Activated naive CD4-positive, alpha-beta T cell treated with anti-CD3 and anti-CD28 coated beads for 36 hours (primary cell): Measurements from ENCODE around the gene ELF4. TPM values are rescaled to one million over a fixed set of nuclear protein-coding genes. Genes with fewer than 3 reads are reported as not detected.

Source experiments
- CTCF ChIA-PET: fragments of 350-600 bp; sonication (Branson Sonifier 250); formaldehyde crosslinking; loops from one replicate; lab custom pipeline; 2021; ENCODE audit warnings: antibody characterized with exemption; lab: Charles Lee
- DNase-seq: peaks from one replicate; pipeline ENCODE4 v3.0.0-alpha.2; 2020
- H3K27ac Mint-ChIP-seq: one replicate; pipeline ENCODE4 v1.8.0; 2021; ENCODE audit warnings: mild to moderate bottlenecking, mixed read lengths
- H3K27me3 Mint-ChIP-seq: one replicate; pipeline ENCODE4 v1.8.0; 2021; ENCODE audit warnings: low read depth, mixed read lengths
- H3K36me3 Mint-ChIP-seq: one replicate; pipeline ENCODE4 v1.8.0; 2021; ENCODE audit warnings: low read depth, mixed read lengths
- H3K4me1 Mint-ChIP-seq: one replicate; pipeline ENCODE4 v1.8.0; 2021; ENCODE audit warnings: low read depth, mixed read lengths
- H3K4me3 Mint-ChIP-seq: one replicate; pipeline ENCODE4 v1.8.0; 2021; ENCODE audit warnings: mild to moderate bottlenecking, moderate library complexity, mixed read lengths
- H3K9me3 Mint-ChIP-seq: one replicate; pipeline ENCODE4 v1.8.0; 2021; ENCODE audit warnings: mixed read lengths
- intact Hi-C: fragments of 100-400 bp; cut with micrococcal nuclease; formaldehyde crosslinking; loops from one replicate; pipeline ENCODE4 v1.15.1; 2023
- total RNA-seq, 2 experiments: library from RNA; stranded (reverse); gene quantifications; one replicate each; pipeline ENCODE4 v1.2.3, GENCODE V29; 2021

ELF4 gene
- total RNA-seq, 2 experiments from 2014 or later = 15.8 to 16.5 TPM

DNA sequence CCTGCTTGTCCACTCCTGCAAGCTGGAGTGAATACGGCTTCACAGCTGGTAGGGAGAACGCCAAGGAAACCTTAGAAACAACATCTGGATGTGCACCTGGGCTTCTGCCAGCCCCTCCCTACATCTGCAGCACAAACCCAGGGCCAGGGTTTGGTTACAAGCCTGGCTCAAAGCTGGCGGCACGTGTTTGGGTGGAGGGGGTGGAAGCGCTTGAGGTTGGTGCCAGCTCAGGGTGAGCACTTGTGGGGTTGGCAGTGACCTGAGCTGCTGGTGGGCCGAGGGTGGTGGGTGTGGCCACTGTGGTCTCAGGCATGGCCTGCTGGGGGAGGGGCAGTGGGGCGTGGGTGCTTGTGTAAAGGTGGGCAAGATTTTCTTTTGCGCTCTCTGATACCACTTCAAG is 15.6 kb downstream of the ELF4 start:
- H3K9me3 Mint-ChIP-seq = no peaks in the 10 kb centered on the region
- no peaks in the 10 kb centered on the region for H3K27me3 Mint-ChIP-seq
- intact Hi-C loops = no loop called here
- peaks cover 65% of the 10 kb centered on the region for H3K4me1 Mint-ChIP-seq
- H3K36me3 Mint-ChIP-seq = peaks cover 1% of the 10 kb centered on the region
- H3K4me3 Mint-ChIP-seq = no peak overlapping the region
- DNase-seq = no peak
- H3K27ac Mint-ChIP-seq = no peak overlapping the region
- CTCF ChIA-PET = interaction anchor here (0.6 kb wide), 1 partner anchor 172 kb away, joined by 3 read pairs; no protein-coding TSS in a partner anchor

DNA sequence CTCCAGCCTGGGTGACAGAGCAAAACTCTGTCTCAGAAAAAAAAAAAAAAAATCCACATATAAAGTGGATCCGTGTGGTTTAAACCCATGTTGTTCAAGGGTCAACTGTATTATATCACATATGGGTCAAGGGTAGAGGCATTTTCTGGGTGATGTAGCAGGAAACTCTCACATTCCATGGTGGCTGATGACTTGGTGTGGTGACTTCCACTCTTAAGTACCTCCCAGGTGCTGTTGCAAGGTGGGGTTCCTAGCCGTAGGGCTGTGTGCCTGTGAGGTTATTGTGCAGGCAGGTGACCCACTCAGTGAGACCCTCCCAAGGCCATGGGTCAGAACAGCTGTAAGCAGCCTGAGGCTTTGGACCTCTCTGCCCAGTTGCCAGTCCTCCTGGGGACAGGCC is 17.0 kb downstream of the ELF4 start:
- Mint-ChIP-seq H3K4me1 (peaks cover 60% of the 10 kb centered on the region), H3K9me3 (no peaks in the 10 kb centered on the region), H3K36me3 (peaks cover 3% of the 10 kb centered on the region), H3K4me3 (no peak overlapping the region), H3K27me3 (no peaks in the 10 kb centered on the region), H3K27ac (no peak overlapping the region)
- CTCF ChIA-PET = no interaction called here
- no peak for DNase-seq
- intact Hi-C loops = no loop called here

DNA sequence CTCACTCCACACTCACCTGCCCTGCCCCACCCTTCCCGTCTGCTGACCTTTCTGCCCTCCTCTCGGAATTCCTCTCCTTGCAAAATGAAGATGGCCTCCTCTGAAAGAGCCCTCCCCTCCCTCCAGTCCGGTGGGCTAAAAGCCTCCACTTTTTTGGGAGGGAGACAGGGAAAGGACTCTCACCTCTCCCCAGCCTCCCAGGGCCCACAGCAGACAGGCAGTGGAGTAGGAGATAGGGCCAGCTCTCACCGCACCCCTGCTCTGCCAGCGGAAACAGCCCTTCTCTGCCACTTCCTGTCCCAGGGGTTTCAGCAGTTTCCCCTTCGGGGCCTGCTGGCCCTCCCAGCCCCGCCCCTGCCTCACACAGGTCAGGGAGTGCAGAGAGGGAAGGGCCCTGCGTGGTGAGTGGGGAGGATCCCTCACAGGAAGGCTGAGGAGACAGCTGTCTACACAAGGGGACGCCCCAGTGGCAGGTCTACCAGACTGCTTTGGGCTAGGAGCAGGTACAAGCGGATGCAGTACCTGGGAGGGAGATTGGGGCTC is 18.2 kb downstream of the ELF4 start:
- intact Hi-C loops = loop anchor here (1.0 kb wide), 4 partner anchors 10 to 81 kb away; no protein-coding TSS in a partner anchor
- CTCF ChIA-PET = interaction anchor here (0.6 to 1.7 kb wide), 5 partner anchors 10 to 84 kb away, joined by 3 to 5 read pairs (median 4); no protein-coding TSS in a partner anchor
- Mint-ChIP-seq H3K4me1 (peaks cover 58% of the 10 kb centered on the region), H3K36me3 (peaks cover 3% of the 10 kb centered on the region), H3K9me3 (no peaks in the 10 kb centered on the region), H3K4me3 (peak overlapping the region; percentile 80), H3K27me3 (no peaks in the 10 kb centered on the region), H3K27ac (peak overlapping the region; percentile 96)
- peak; percentile 94 for DNase-seq

DNA sequence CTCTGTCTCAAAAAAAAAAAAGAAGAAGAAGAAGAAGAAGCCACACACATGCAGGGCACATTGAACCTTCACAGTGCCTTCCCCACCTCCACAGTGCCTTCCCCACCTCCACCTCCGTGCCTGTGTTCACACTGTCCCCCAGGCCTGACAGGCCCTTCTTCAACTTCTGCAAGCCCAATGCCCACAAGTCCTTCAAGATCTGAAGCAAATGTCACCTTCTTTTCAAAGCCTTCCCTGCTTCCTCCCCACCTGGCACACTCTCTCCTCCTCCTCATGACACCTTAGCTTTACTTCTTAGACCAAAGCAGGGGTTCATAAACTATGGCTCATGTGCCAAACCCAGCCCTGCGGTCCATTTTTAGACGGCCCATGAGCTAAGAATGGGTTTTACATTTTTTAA is 19.9 kb downstream of the ELF4 start:
- intact Hi-C loops = no loop called here
- peaks cover 3% of the 10 kb centered on the region for H3K36me3 Mint-ChIP-seq
- no peak for DNase-seq
- H3K4me3 Mint-ChIP-seq = peak overlapping the region; percentile 26
- CTCF ChIA-PET = interaction anchor here (0.8 kb wide), 1 partner anchor 10 kb away, joined by 3 read pairs; no protein-coding TSS in a partner anchor
- H3K9me3 Mint-ChIP-seq = no peaks in the 10 kb centered on the region
- no peaks in the 10 kb centered on the region for H3K27me3 Mint-ChIP-seq
- peaks cover 68% of the 10 kb centered on the region for H3K4me1 Mint-ChIP-seq
- peak overlapping the region; percentile 59 for H3K27ac Mint-ChIP-seq

DNA sequence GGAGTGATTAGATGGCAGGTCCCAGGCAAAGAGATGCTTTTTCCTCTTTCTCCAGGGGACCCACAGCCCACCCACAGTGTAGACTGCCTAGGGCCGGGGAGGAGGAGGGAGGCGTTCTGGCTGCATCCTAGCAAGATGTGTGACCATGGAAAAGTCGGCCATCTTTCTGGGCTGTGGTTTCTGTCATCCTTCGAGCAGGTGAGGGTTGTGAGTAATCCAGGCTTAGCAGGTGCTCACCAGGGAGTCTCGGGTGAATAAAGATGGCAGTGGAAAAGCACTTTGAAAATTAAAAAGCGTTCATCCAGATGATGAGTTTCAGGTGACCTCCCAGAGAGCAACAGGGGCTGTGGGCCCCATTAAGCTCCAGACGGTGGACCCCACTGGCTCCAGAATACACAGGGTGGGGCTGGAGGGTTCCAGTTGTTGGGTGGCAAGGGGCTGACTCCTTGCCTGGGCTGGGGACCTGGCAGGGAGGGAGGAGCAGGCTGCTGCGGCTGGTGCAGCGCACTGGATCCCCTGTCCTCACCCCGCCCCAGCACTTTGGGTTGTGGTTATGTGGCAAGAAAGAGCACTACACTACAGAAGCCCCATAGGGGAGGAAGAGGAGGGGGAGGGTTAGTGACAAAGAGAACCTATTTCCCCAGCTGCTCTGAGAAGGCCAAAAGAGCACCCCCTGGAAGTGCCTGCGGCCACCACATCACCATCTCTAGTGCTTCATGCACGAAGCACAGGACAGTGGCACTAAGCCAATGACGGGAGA is 23.7 kb downstream of the ELF4 start:
- peak overlapping the region; percentile 59 for H3K4me3 Mint-ChIP-seq
- intact Hi-C loops = loop anchor here (1.0 to 10.0 kb wide), 3 partner anchors 35 to 1938 kb away; partner anchors contain the start of genes SLC25A14 and STK26
- H3K27me3 Mint-ChIP-seq = no peaks in the 10 kb centered on the region

DNA sequence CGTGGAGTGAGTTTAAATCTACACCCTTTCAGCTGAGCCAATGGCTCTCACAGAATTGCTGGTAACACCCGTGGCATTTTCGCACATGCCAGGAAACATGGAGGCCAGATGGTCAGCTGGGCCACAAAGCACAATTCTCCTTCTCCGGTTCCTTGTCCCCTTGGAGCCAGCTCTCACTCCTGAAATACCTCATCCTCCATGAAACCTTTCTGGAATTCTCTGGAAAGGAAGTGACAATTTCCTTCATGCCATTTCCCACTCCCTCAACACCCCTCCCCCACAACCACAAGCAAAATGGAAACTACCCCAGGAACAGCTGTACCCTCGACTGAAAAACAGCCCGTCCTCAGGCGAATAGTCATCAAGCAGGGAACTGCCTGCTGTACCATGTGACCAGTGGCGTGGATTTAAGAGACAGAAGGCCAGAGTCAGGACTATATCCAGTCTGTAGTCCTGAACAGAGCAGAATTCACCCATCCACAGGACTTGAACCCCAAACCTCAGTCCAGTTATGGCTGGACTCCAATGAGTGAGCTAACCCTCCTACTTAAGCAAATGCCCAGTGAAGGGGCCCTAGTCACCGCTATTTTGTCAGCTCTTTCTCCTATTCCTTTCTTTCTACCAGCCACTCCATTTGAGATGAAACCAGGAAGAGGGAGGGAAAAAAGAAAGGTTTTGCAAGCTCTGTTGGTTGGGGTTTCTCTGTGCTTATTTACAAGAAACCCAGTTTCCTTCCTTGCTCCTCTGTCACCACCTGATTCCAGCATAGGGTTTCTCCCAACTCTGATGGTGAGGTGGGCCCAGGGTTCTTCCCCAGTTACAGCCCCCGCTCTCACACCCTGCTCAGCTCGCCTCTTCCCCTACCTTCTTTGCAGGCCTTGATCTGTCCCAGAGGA is 24.5 kb downstream of the ELF4 start:
- Mint-ChIP-seq H3K4me3 (peak overlapping the region; percentile 59), H3K36me3 (peaks cover 1% of the 10 kb centered on the region), H3K27ac (peak overlapping the region; percentile 89), H3K9me3 (no peaks in the 10 kb centered on the region), H3K4me1 (peaks cover 76% of the 10 kb centered on the region), H3K27me3 (no peaks in the 10 kb centered on the region)
- intact Hi-C loops = loop anchor here (1.0 to 10.0 kb wide), 3 partner anchors 36 to 1939 kb away; partner anchors contain the start of genes SLC25A14 and STK26
- peak; percentile 32 for DNase-seq
- CTCF ChIA-PET = interaction anchor here (1.5 to 4.7 kb wide), 2 partner anchors 25 to 34 kb away, joined by 4 to 25 read pairs; no protein-coding TSS in a partner anchor

More for the DNA sequence above, 23.7 kb downstream of the ELF4 start:
- H3K9me3 Mint-ChIP-seq = no peaks in the 10 kb centered on the region
- H3K36me3 Mint-ChIP-seq = peaks cover 1% of the 10 kb centered on the region
- DNase-seq = peak; percentile 76
- CTCF ChIA-PET = interaction anchor here (4.7 kb wide), 1 partner anchor 33 kb away, joined by 25 read pairs; no protein-coding TSS in a partner anchor
- H3K27ac Mint-ChIP-seq = peak overlapping the region; percentile 89
- H3K4me1 Mint-ChIP-seq = peaks cover 74% of the 10 kb centered on the region

DNA sequence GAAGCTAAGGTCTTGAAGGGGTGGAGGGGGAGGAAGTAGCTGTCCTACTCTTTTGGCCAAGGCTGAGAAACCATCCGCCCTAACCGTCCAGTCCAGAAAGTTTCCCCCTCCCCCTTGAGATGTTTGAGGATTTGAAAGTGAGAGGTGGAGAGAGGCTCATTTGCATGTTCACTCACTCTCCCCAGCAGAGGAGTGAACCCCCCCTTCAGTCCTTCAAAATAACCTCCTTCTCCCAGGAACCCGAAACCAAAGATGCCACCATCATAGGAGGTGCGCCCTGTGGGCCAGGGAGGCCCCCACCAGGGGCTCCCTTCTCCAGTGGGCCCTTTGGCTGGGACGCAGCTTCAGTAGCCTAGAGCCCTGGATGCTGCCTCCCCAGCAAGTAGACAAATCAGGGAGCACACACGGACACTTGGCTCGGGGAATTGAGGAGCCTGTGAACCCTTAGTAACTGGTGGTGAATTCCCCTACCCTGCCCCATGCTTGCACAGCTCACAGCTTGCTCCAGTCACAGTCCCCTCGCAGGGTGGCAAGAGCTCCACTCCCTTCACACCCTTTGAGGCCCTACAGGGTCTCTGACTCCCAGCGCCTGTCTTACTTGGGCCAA is 25.6 kb downstream of the ELF4 start:
- Mint-ChIP-seq H3K9me3 (no peaks in the 10 kb centered on the region), H3K27ac (peak overlapping the region; percentile 89), H3K27me3 (no peaks in the 10 kb centered on the region), H3K4me1 (peaks cover 73% of the 10 kb centered on the region), H3K4me3 (peak overlapping the region; percentile 38), H3K36me3 (peaks cover 3% of the 10 kb centered on the region)
- intact Hi-C loops = loop anchor here (5.0 to 10.0 kb wide), 3 partner anchors 250 to 1940 kb away; partner anchors contain the start of genes ENOX2, SLC25A14 and STK26
- CTCF ChIA-PET = interaction anchor here (0.9 to 4.7 kb wide), 3 partner anchors 24 to 107 kb away, joined by 3 to 25 read pairs (median 4); no protein-coding TSS in a partner anchor
- DNase-seq = peak; percentile 47

DNA sequence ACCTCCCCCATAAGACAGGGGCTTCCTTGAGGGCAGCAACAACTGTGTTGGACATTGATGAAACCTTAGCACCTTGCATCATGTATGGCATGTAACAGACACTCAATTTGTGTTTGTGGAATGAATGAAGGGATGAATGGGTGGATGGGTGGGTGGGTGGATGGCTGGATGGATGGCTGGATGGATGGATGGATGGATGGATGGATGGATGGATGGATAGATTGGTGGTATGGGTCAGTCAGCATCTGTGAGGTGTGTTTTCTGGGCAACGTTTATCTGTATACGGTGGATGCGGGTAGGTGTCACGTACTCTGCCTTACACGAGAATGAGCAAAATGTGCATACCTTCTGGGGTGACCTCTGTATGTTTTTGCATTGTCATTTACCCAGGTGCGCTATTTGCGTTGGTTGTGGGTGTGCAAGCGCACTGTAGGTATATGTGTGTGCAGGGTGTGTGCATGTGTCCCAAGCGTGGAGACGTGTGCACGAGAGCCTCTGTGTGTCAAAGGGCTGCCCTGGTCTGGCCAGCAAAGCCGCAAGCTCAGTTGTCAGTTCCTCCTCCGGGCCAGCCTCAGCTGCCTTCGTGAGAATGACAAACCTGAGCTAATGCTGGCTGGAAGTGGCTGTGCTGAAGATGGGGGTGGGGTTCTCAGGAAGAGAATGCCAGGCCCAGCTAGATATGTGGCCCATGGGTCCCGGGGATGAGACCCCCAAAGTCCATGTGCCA is 26.5 kb downstream of the ELF4 start:
- H3K4me1 Mint-ChIP-seq = peaks cover 72% of the 10 kb centered on the region
- DNase-seq = peak; percentile 20
- H3K4me3 Mint-ChIP-seq = peak overlapping the region; percentile 25
- intact Hi-C loops = loop anchor here (5.0 to 10.0 kb wide), 3 partner anchors 251 to 1941 kb away; partner anchors contain the start of genes ENOX2, SLC25A14 and STK26
- no peaks in the 10 kb centered on the region for H3K27me3 Mint-ChIP-seq
- no peaks in the 10 kb centered on the region for H3K9me3 Mint-ChIP-seq
- H3K27ac Mint-ChIP-seq = peak overlapping the region; percentile 89
- CTCF ChIA-PET = interaction anchor here (0.9 to 4.7 kb wide), 2 partner anchors 36 to 108 kb away, joined by 3 to 25 read pairs; no protein-coding TSS in a partner anchor
- peaks cover 3% of the 10 kb centered on the region for H3K36me3 Mint-ChIP-seq

DNA sequence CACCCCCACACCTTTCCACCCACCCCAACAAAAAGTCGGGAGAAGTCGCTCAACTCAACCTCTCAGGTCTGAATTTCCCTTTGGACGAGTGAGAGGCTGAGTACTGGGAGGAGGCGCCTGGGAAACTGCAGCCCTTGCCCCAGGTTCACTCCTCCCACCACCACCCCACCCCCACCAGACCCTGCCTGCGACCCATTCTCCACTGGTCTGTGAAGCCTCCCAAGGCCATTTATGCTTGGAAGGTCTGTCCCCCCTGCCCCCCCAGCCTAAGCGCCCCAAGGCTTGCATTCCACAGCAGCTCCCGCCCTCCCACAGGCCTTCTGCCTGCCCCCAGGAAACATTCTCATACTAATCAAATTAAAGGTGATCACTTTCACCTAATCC is 27.2 kb downstream of the ELF4 start:
- H3K4me1 Mint-ChIP-seq = peaks cover 69% of the 10 kb centered on the region
- H3K4me3 Mint-ChIP-seq = peak overlapping the region; percentile 25
- DNase-seq = no peak
- no peaks in the 10 kb centered on the region for H3K27me3 Mint-ChIP-seq
- intact Hi-C loops = loop anchor here (5.0 to 10.0 kb wide), 3 partner anchors 252 to 1942 kb away; partner anchors contain the start of genes ENOX2, SLC25A14 and STK26
- CTCF ChIA-PET = interaction anchor here (6.7 kb wide), 1 partner anchor 108 kb away, joined by 99 read pairs; no protein-coding TSS in a partner anchor
- H3K36me3 Mint-ChIP-seq = peaks cover 3% of the 10 kb centered on the region
- H3K9me3 Mint-ChIP-seq = no peaks in the 10 kb centered on the region
- H3K27ac Mint-ChIP-seq = peak overlapping the region; percentile 89

DNA sequence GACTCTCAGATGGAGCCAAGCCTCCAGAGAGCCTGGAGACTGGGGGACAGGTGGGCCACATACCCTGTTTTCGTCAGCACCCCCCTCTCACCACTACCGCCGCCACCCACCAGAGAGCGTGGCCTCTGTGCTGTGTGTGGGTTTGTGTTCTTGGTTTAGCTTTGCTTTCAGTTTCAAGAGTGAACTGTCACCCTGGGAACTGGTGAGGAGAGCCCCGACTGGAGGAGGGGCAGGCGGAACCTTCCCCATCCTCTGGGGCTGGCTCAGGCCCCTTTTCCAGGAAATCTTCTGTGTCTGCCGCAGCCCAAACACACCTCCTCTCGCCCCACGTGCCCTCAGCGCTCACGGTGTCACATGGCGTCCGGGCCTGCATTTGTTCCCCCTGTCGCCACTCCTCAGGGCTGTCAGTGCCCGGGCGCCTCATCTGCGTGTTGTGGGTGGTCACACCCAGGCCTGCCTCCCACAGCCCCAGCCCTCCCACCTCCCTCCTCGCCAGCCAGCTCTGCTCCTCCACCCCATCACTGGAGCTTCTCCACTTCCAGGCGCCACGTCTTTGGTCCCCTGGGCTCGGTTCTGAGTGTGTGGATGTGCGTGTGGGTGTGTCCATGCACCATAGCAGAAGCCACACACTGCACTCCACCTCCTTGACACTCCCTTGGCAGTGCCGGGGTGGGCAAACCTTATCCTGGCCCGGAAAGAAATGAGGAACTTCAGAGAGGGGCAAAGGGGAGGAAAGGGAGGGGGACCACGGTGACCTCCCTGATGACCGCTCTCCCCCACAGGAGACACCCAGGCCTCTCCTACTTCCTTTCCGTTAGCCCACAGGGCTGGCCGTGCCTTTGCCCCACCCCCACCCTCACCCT is 27.8 kb downstream of the ELF4 start:
- Mint-ChIP-seq H3K9me3 (no peaks in the 10 kb centered on the region), H3K27ac (peak overlapping the region; percentile 88), H3K27me3 (no peaks in the 10 kb centered on the region), H3K4me3 (peak overlapping the region; percentile 39), H3K36me3 (peaks cover 3% of the 10 kb centered on the region), H3K4me1 (peaks cover 65% of the 10 kb centered on the region)
- CTCF ChIA-PET = interaction anchor here (0.7 to 6.7 kb wide), 8 partner anchors 9 to 373 kb away, joined by 3 to 99 read pairs (median 8); partner anchors contain the start of genes AIFM1 and ELF4
- DNase-seq = peak; percentile 84
- intact Hi-C loops = loop anchor here (1.0 to 10.0 kb wide), 10 partner anchors 10 to 1942 kb away; partner anchors contain the start of genes BCORL1, ELF4, ENOX2 and SLC25A14
